NCI-H2107 (cell line): ENCODE results near the gene MS4A10.

ENCODE experiments used
- DNase-seq: peaks from one replicate; lab custom pipeline; 2025; lab: John Stamatoyannopoulos, UW

The MS4A10 gene

DNA sequence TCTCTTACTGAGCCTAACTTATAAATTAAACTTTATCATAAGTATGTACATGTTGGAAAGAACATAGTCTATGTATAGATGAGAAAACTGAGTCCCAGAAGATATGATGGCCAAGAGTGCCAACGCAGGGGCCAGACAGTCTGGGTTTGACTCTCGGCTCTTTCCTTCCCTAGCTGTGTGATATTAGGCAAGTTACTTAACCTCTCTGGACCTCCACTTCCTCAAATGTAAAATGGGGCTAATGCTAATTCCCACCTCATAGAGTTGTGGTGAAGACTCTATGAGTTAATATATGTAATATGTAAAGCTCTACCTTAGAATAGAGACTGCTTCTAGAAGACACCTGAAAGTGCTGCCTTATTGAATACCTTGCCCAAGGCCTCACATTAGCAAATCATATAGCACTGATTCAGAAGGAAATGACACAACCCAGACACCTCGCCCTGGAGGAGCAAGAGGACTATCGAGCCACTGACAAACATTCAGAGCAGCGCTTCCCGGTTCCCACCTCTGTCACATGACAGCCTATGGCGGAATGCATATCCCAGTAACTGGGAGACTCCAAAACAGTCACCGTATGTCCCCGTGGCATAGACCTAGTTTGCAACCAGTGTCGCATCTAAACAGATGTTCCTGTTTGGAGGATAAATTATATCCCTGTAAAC, 45.5 kb downstream of the MS4A10 start:
- no peak for DNase-seq

- peak; percentile 84 for DNase-seq
These were observed 46.0 kb downstream of the MS4A10 start for GRCh38 chr11:60831143-60831500.

GRCh38 chr11:60831501-60832079, 46.5 kb downstream of the MS4A10 start:
- DNase-seq = no peak

DNA sequence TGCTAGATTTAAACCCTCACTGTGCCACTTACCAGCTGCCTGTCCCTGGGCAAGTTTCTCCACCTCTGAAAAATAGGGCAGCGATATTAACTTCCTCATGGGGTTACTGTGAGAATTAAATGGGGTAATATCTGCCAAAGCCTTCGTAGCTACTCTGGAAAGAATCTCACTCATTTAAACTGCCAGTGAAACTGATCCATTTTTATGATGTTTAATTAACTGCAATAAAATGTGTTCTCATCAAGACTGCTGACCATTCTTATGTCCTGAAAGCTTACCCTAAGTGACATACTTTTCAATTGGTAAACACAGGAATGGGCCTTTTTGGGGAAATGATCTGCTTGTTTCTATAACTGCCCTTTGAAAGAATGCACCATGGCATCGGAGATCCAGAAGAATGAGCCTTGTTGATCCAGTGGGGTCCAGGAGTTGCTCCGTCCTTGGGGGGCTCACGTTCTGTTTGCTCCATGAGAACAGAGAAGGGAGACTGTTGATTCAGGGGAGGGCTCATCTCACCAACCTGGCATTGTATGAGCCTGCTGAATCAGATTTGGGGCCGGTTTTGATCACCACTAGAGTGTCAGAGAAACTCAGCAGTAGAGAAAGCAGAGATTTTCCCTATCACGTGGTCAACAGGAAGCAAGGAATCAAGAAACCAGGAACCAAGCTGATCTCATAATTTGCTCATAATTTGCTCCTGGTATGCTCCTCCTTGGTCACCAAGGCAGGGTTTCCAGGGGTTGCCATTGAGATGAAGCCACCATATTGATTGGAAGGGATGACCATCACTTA, 49.8 kb downstream of the MS4A10 start:
- DNase-seq = no peak

GRCh38 chr11:60835534-60835846, 50.4 kb downstream of the MS4A10 start:
- no peak for DNase-seq

GRCh38 chr11:60836866-60837515, 51.9 kb downstream of the MS4A10 start:
- DNase-seq = no peak

DNA sequence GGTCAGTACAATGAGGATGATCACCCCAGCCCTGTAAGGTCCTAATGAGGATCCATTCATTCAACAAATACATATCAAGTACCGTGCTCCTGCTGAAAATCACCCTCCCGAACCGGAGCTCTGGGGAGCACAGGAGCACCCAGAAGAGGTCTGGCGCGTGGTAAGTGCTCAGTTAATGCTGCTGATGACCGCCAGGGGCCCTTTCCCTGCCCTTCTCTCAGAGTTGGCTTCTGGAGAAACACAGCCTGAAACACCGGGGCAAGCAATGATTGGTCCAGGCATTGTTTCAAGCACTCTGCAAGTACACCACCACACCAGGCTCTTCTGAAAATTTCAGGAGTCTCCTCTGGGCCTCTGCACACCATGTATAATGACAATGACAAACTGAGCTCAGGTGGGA, 53.0 kb downstream of the MS4A10 start:
- no peak for DNase-seq

DNA sequence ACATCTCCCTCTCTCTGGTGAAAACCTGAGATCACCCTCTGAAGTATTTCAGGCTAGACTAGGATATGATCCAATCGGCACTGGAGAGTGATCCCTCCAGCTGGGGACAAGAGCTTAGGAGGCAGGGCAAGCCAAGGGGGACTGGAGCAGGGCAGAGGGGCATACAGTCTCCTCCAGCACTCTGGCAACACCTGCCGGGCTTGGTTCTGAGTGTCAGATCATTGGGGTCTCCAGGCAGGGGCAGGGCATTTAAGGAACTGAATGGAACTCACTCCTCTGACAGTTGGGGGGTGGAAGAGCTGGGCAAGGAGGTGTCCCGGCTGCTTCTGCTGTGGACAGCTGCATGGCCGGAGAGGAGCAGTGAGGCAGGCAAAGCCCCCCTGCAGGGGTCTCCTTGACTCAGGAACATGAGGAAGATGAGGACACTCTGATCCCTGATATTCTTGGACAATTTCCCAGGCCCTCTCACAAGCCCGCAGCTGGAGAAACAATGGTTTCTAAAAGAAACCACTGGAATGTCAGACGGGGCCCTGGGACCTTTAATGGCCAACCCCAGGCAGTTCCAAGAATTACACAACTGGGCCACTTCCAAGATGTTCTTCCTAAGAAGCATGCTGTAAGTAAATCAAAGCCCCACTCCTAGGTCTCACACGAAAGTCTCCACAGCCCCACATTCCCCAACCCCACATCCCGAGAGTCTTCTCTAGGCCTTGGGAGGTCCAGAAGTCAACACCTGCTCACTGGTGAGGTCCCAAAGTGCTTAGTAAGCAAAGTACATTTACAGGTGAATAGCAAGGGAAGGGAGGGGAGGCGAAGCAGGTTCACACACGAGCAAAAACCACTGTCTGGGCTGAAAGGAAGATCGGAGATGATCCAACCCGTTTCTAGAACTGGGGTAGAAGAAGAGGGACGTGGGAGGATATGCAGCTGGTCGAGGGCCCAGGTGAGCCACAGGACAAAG, 55.6 kb downstream of the MS4A10 start:
- DNase-seq = no peak

- DNase-seq = peak; percentile 82
These were observed 56.9 kb downstream of the MS4A10 start, which contains the start of gene CCDC86 for GRCh38 chr11:60841797-60842667. Gene CCDC86, plus strand, starts transcription at chr11:60842113. Its CDS starts 12 bp downstream, at chr11:60842125.

GRCh38 chr11:60842668-60843600, 57.8 kb downstream of the MS4A10 start:
- no peak for DNase-seq

DNA sequence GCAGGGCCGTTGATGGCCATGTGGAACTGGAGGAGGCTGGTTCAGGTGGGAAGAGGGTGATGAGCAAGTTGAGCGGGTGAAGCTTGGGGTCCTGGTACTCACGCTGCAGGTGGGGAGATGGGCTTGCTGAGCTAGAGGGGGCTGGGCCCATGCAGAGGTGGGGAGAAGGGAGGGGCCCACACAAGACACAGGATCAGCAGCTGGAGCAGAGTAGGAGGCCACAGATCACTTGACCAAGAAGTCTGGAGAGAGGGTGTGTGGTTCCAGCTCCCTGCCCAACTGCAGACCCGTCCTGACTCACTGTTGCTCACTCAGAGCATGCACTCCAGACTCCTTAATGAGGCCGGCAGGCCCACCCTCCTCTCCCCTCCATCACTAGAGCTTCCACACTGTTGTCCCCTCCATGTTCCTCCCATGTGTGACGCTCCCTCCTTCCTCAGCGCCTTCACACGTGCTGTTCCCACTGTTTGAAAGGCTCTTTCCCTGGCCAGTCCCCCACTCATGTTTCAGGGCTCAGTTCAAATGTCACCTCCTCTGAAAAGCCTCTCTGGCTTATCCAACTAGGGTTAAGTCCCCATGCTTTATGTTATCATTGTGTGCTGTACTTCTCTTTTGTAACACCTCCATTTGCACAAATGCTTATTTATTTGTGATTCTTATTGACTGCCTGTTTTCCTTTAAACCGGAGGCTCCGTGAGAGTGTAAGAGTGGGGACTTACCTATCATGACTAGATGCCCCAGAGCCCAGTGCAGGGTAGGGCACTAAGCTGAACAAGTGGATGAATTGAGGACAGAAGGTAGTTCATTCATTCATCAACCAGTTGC, 59.1 kb downstream of the MS4A10 start:
- DNase-seq = no peak

GRCh38 chr11:60844870-60845221, 59.7 kb downstream of the MS4A10 start:
- DNase-seq = no peak

DNA sequence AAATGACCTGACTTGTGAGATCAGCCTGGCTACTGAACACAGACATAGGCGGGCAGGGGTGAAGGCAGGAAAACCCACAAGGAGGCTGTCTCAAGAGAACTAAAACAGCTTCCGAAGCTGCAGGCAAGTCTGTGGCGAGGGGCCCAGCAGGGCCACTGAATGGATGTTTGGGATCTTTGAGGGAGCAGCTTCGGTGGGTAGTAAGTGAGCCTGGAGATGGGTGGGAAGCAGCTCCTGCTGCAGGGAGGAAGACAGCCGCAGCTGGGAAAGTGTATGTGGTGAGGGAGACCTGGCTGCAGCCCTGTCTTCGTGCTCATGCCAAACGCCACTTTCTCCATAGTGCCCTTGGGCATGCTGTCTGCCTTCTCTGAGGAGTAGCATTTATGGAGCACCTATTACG, 60.2 kb downstream of the MS4A10 start:
- no peak for DNase-seq

- no peak for DNase-seq
These were observed 62.1 kb downstream of the MS4A10 start for GRCh38 chr11:60847281-60847680.

- no peak for DNase-seq
These were observed 62.8 kb downstream of the MS4A10 start for GRCh38 chr11:60847896-60848295.

GRCh38 chr11:60848714-60849151, 63.6 kb downstream of the MS4A10 start:
- no peak for DNase-seq

DNA sequence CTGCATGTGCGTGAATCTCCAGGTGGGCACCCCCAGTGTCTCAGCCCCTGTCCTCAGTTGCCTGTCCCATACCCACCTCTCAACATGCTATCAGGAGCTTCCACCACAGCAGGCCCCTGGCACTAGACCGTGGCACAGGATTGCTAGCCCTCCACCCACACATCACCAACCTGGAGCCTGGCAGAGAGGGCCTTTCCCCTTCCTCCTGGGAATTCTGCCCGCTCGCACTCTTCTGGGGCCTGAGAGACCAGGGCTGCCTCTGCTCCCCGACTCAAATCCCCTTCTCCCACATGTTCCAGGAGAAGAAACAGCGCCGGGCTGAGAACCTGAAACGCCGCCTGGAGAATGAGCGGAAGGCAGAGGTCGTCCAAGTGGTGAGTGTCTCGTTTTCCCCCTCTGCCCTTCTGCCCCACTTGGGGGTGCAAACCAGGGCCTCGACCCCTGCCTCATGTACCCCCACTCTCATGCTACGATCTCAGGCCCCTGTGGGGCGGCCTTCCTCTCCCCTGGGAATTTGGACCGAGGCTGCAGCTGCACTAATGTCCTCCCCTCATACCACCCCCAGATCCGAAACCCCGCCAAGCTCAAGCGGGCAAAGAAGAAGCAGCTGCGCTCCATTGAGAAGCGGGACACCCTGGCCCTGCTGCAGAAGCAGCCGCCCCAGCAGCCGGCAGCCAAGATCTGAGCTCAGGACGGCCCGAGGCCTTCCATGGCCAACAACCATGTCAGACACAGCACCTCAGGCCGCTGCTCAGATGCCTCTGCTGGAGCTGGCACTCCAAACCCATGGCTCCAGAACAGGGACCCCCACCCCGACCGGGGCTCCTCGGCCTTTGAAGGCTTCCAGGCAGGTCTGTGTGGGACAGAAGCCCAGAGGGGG, 64.7 kb downstream of the MS4A10 start:
- DNase-seq = no peak
